Measurements from ENCODE around the gene TFR2.

TFR2 gene

GRCh38 chr7:100584683-100585510, 56.5 kb downstream of the TFR2 start:
- no peak for DNase-seq

GRCh38 chr7:100584054-100584682, 57.2 kb downstream of the TFR2 start:
- DNase-seq: no peak

- DNase-seq: peak in 4 of 5 experiments; percentile 40 to 90 (median 57)
These were observed 58.0 kb downstream of the TFR2 start for GRCh38 chr7:100583132-100584053.

- no peak for DNase-seq
These were observed 58.7 kb downstream of the TFR2 start for GRCh38 chr7:100582650-100583049.

- no peak for DNase-seq
These were observed 59.2 kb downstream of the TFR2 start for GRCh38 chr7:100582041-100582579.

GRCh38 chr7:100580466-100581283, 60.7 kb downstream of the TFR2 start:
- DNase-seq: no peak

GRCh38 chr7:100578246-100579183, 62.8 kb downstream of the TFR2 start:
- no peak for DNase-seq

GRCh38 chr7:100577507-100577906, 63.8 kb downstream of the TFR2 start:
- no peak for DNase-seq

GRCh38 chr7:100577103-100577502, 64.2 kb downstream of the TFR2 start:
- no peak for DNase-seq

GRCh38 chr7:100576384-100576993, 64.9 kb downstream of the TFR2 start:
- no peak for DNase-seq

- DNase-seq: no peak
These were observed 65.5 kb downstream of the TFR2 start for GRCh38 chr7:100575746-100576383.

GRCh38 chr7:100575206-100575631, 66.1 kb downstream of the TFR2 start:
- no peak for DNase-seq

- DNase-seq: no peak
These were observed 66.8 kb downstream of the TFR2 start for GRCh38 chr7:100574362-100575205.

GRCh38 chr7:100573691-100574361, 67.5 kb downstream of the TFR2 start, which contains the start of gene SAP25:
Gene SAP25 (minus strand): TSS chr7:100573900. CDS start chr7:100573742, 158 bp downstream.
- DNase-seq: no peak

GRCh38 chr7:100572949-100573675, 68.2 kb downstream of the TFR2 start:
- no peak for DNase-seq

GRCh38 chr7:100572281-100572948, 68.9 kb downstream of the TFR2 start:
- DNase-seq: no peak

- no peak for DNase-seq
These were observed 69.6 kb downstream of the TFR2 start for GRCh38 chr7:100571829-100572116.

All from T-helper 2 cell (primary cell).